Activated T-helper 17 cell treated with anti-CD3 and anti-CD28 coated beads, Interleukin-2, amount 50 U/mL, for 72 hours (primary cell): Measurements from ENCODE around the gene PRELID1. TPM values are rescaled to one million over a fixed set of nuclear protein-coding genes. Genes with fewer than 3 reads are reported as not detected.
"Not testable (repeated sequence)": the region's sequence is repeated elsewhere in the genome, so short reads cannot be mapped to it uniquely, and the experiment has no call there.

ENCODE experiments used
- ATAC-seq: fragments of 150-1000 bp; cut with Tn5 transposase; replicated peaks from 2 replicates; pipeline ENCODE4 v1.10.0; 2021; ENCODE audit warnings: mild to moderate bottlenecking, moderate library complexity
- H3K27ac Mint-ChIP-seq: one replicate; pipeline ENCODE4 v1.8.0; 2022; ENCODE audit warnings: mixed read lengths
- H3K27me3 Mint-ChIP-seq: one replicate; pipeline ENCODE4 v1.8.0; 2022; ENCODE audit warnings: mixed read lengths
- H3K36me3 Mint-ChIP-seq: one replicate; pipeline ENCODE4 v1.8.0; 2022; ENCODE audit warnings: low read depth, mild to moderate bottlenecking, mixed read lengths
- H3K4me1 Mint-ChIP-seq: one replicate; pipeline ENCODE4 v1.8.0; 2022; ENCODE audit warnings: mixed read lengths
- H3K4me3 Mint-ChIP-seq: one replicate; pipeline ENCODE4 v1.8.0; 2022; ENCODE audit warnings: mild to moderate bottlenecking, mixed read lengths
- H3K9me3 Mint-ChIP-seq: one replicate; pipeline ENCODE4 v1.8.0; 2022; ENCODE audit warnings: mixed read lengths
- total RNA-seq, 2 donors: library from RNA; stranded (reverse); gene quantifications; one replicate each; pipeline ENCODE4 v1.2.3, GENCODE V29; 2022

PRELID1 gene
- 100 to 1,000 TPM; 142 to 314 TPM for total RNA-seq

- peaks cover 65% of the 10 kb centered on the region for H3K36me3 Mint-ChIP-seq
- peak; percentile 85 for ATAC-seq
Observed at GRCh38 chr5:177303121-177303924, at the start of gene PRELID1, which contains the start of gene RAB24. Gene PRELID1, plus strand, starts transcription at chr5:177303799. Its CDS starts 187 bp downstream, at chr5:177303986. Gene RAB24, minus strand, starts transcription at chr5:177303719. Its CDS starts 431 bp downstream, at chr5:177303288.

GRCh38 chr5:177256296-177256695, 47.3 kb upstream of the PRELID1 start:
- ATAC-seq, result no peak
- no peaks in the 10 kb centered on the region for H3K9me3 Mint-ChIP-seq
- H3K27ac Mint-ChIP-seq, result no peak overlapping the region
- H3K4me1 Mint-ChIP-seq, result no peaks in the 10 kb centered on the region
- H3K27me3 Mint-ChIP-seq, result no peaks in the 10 kb centered on the region
- H3K36me3 Mint-ChIP-seq, result peaks cover 100% of the 10 kb centered on the region
- no peak overlapping the region for H3K4me3 Mint-ChIP-seq

More at GRCh38 chr5:177303121-177303924, at the start of gene PRELID1, which contains the start of gene RAB24:
- Mint-ChIP-seq H3K4me1 (peaks cover 44% of the 10 kb centered on the region), H3K4me3 (peak within 1 kb of the TSS; percentile 86), H3K27ac (peak within 1 kb of the TSS; percentile 82), H3K9me3 (no peaks in the 10 kb centered on the region), H3K27me3 (no peaks in the 10 kb centered on the region)

- not testable (repeated sequence) for H3K27me3 Mint-ChIP-seq, H3K9me3 Mint-ChIP-seq, ATAC-seq, H3K4me1 Mint-ChIP-seq, H3K4me3 Mint-ChIP-seq
- peak overlapping the region; percentile 25 for H3K27ac Mint-ChIP-seq
- H3K36me3 Mint-ChIP-seq, result peaks cover 100% of the 10 kb centered on the region
Observed at GRCh38 chr5:177258711-177259110, 44.9 kb upstream of the PRELID1 start.

- Mint-ChIP-seq H3K4me3 (no peak overlapping the region), H3K36me3 (peaks cover 98% of the 10 kb centered on the region), H3K4me1 (no peaks in the 10 kb centered on the region)
Observed at GRCh38 chr5:177260961-177261360, 42.6 kb upstream of the PRELID1 start.

GRCh38 chr5:177261510-177261909, 42.1 kb upstream of the PRELID1 start:
- no peak overlapping the region for H3K4me3 Mint-ChIP-seq
- no peak for ATAC-seq
- no peak overlapping the region for H3K27ac Mint-ChIP-seq
- no peaks in the 10 kb centered on the region for H3K4me1 Mint-ChIP-seq
- H3K36me3 Mint-ChIP-seq, result peaks cover 98% of the 10 kb centered on the region
- no peaks in the 10 kb centered on the region for H3K27me3 Mint-ChIP-seq
- H3K9me3 Mint-ChIP-seq, result no peaks in the 10 kb centered on the region

More at GRCh38 chr5:177260961-177261360, 42.6 kb upstream of the PRELID1 start:
- H3K9me3 Mint-ChIP-seq, result no peaks in the 10 kb centered on the region
- H3K27ac Mint-ChIP-seq, result no peak overlapping the region
- H3K27me3 Mint-ChIP-seq, result no peaks in the 10 kb centered on the region
- ATAC-seq, result no peak

GRCh38 chr5:177264178-177264577, 39.4 kb upstream of the PRELID1 start:
- no peaks in the 10 kb centered on the region for H3K9me3 Mint-ChIP-seq
- H3K36me3 Mint-ChIP-seq, result peaks cover 97% of the 10 kb centered on the region
- peak overlapping the region; percentile 17 for H3K27ac Mint-ChIP-seq
- H3K4me1 Mint-ChIP-seq, result no peaks in the 10 kb centered on the region
- no peaks in the 10 kb centered on the region for H3K27me3 Mint-ChIP-seq
- no peak overlapping the region for H3K4me3 Mint-ChIP-seq
- no peak for ATAC-seq

GRCh38 chr5:177265395-177265794, 38.2 kb upstream of the PRELID1 start:
- Mint-ChIP-seq H3K27ac (no peak overlapping the region), H3K36me3 (peaks cover 97% of the 10 kb centered on the region), H3K4me1 (no peaks in the 10 kb centered on the region), H3K27me3 (no peaks in the 10 kb centered on the region), H3K9me3 (no peaks in the 10 kb centered on the region), H3K4me3 (no peak overlapping the region)
- ATAC-seq, result no peak

- peaks cover 98% of the 10 kb centered on the region for H3K36me3 Mint-ChIP-seq
- H3K4me3 Mint-ChIP-seq, result no peak overlapping the region
- no peaks in the 10 kb centered on the region for H3K9me3 Mint-ChIP-seq
- no peaks in the 10 kb centered on the region for H3K27me3 Mint-ChIP-seq
- no peak overlapping the region for H3K27ac Mint-ChIP-seq
- no peaks in the 10 kb centered on the region for H3K4me1 Mint-ChIP-seq
- ATAC-seq, result no peak
Observed at GRCh38 chr5:177269232-177269895, 34.2 kb upstream of the PRELID1 start.

GRCh38 chr5:177269976-177270375, 33.6 kb upstream of the PRELID1 start:
- ATAC-seq, result no peak
- peaks cover 98% of the 10 kb centered on the region for H3K36me3 Mint-ChIP-seq
- no peaks in the 10 kb centered on the region for H3K9me3 Mint-ChIP-seq
- H3K27ac Mint-ChIP-seq, result no peak overlapping the region
- H3K4me1 Mint-ChIP-seq, result no peaks in the 10 kb centered on the region
- H3K4me3 Mint-ChIP-seq, result no peak overlapping the region
- H3K27me3 Mint-ChIP-seq, result no peaks in the 10 kb centered on the region

GRCh38 chr5:177270653-177271052, 32.9 kb upstream of the PRELID1 start:
- no peak overlapping the region for H3K4me3 Mint-ChIP-seq
- H3K27me3 Mint-ChIP-seq, result no peaks in the 10 kb centered on the region
- no peaks in the 10 kb centered on the region for H3K4me1 Mint-ChIP-seq
- H3K27ac Mint-ChIP-seq, result peak overlapping the region; percentile 8
- ATAC-seq, result no peak
- peaks cover 98% of the 10 kb centered on the region for H3K36me3 Mint-ChIP-seq
- H3K9me3 Mint-ChIP-seq, result no peaks in the 10 kb centered on the region

- no peak overlapping the region for H3K4me3 Mint-ChIP-seq
- H3K4me1 Mint-ChIP-seq, result no peaks in the 10 kb centered on the region
- peak overlapping the region; percentile 8 for H3K27ac Mint-ChIP-seq
- no peaks in the 10 kb centered on the region for H3K9me3 Mint-ChIP-seq
- H3K27me3 Mint-ChIP-seq, result no peaks in the 10 kb centered on the region
- no peak for ATAC-seq
- peaks cover 98% of the 10 kb centered on the region for H3K36me3 Mint-ChIP-seq
Observed at GRCh38 chr5:177271113-177271512, 32.5 kb upstream of the PRELID1 start.

GRCh38 chr5:177275883-177276282, 27.7 kb upstream of the PRELID1 start:
- Mint-ChIP-seq H3K4me1 (no peaks in the 10 kb centered on the region), H3K4me3 (no peak overlapping the region), H3K27me3 (no peaks in the 10 kb centered on the region), H3K27ac (no peak overlapping the region), H3K36me3 (peaks cover 92% of the 10 kb centered on the region), H3K9me3 (no peaks in the 10 kb centered on the region)
- no peak for ATAC-seq

- Mint-ChIP-seq H3K36me3 (peaks cover 93% of the 10 kb centered on the region), H3K27me3 (no peaks in the 10 kb centered on the region), H3K27ac (peak overlapping the region; percentile 76), H3K4me1 (no peaks in the 10 kb centered on the region), H3K9me3 (no peaks in the 10 kb centered on the region), H3K4me3 (peak overlapping the region; percentile 12)
- no peak for ATAC-seq
Observed at GRCh38 chr5:177276886-177277285, 26.7 kb upstream of the PRELID1 start.

GRCh38 chr5:177288191-177288590, 15.4 kb upstream of the PRELID1 start:
- no peak overlapping the region for H3K4me3 Mint-ChIP-seq
- no peak overlapping the region for H3K27ac Mint-ChIP-seq
- no peaks in the 10 kb centered on the region for H3K27me3 Mint-ChIP-seq
- peaks cover 96% of the 10 kb centered on the region for H3K36me3 Mint-ChIP-seq
- no peaks in the 10 kb centered on the region for H3K9me3 Mint-ChIP-seq
- H3K4me1 Mint-ChIP-seq, result no peaks in the 10 kb centered on the region
- no peak for ATAC-seq
